Eye (tissue), 1 donor: Measurements from ENCODE around the gene COX10.
A peak's percentile ranks its signal among the peaks of the same experiment; 100 is the strongest.
"Not testable (repeated sequence)": the region's sequence is repeated elsewhere in the genome, so short reads cannot be mapped to it uniquely, and the experiment has no call there.

Experiments used
- DNase-seq: peaks from one replicate; pipeline ENCODE4 v3.0.0-alpha.2; 2015

Gene COX10

DNA sequence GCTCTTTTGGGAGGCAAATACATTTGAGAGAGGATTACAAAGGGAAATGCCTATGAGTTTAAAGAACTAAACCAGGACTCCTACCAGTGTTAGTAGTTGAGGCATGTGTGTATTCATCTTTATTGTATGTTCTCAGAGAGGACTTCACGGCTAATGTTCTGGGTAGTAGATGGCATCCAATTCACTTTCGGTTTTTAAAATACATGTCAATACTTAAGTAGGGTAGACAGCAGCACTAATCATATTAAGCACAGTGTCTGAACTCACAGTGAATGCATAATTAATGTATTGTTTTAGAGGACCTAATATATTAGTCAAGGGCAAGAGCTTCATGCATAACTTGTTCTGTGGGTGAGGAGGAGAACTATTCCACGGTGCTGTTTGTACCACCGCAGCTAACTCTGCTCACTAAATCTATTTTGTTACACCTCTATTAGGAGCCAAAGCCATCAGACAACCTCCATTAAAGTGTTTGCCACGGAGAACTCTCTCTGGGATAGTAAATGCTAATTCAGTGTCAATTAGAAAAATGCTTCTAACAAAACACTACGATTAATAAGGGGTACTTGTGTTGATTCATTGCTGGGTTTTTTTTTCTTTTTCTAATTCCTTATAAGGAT, 56.3 kb downstream of the COX10 start:
- peak; percentile 49 for DNase-seq

- DNase-seq, result no peak
Observed at GRCh38 chr17:14133104-14133503, 63.8 kb downstream of the COX10 start.

DNA sequence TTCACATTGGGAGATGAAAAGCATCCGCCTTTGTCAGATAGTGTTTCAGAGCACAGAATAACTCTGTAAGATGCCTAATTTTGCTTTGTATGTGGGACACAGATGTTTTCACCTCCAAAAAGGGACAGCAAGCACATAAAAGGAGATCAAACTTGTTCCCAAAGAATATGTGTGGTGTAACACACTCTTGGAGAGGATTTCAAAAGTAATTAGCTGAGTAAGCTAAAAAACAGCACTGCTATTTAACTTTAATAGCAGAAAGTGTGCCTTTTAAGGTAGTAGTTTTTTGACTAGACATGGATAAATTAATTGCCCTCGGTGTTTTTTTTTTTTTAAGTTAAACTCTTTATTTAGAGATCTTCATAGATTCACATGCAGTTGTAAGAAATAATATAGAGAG, 65.2 kb downstream of the COX10 start:
- DNase-seq, result no peak

DNA sequence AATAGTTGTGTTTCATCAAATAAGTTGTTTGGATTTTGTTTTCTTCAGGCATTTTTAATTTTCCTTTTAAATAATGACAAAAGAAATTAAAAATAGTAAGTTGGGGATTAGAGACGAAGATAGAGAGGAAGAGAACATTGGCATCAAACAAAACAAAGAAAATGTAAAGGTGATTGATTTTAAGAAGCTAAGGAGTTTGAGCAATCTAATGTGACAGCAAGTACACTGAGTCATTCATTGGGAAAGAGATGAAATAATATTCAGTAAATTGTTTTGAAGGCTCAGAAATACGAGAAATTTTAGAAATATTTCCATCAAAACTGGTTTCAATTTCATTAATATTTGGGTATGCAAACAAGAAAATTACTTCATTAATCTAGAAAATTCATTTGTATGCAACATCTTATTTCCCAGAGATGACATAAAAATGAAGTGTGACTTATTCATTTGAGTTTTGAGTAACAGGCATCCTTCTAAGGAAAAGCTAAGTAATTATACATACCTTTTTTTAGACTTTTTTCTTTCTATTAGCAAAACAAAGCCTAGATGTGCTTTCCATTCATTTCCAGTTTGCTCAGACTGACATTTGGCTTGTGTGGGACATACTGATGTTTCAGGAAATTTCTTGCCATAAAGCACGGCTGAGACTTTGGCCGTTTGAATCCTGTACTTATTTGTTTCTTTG, 66.7 kb downstream of the COX10 start:
- DNase-seq, result no peak

DNA sequence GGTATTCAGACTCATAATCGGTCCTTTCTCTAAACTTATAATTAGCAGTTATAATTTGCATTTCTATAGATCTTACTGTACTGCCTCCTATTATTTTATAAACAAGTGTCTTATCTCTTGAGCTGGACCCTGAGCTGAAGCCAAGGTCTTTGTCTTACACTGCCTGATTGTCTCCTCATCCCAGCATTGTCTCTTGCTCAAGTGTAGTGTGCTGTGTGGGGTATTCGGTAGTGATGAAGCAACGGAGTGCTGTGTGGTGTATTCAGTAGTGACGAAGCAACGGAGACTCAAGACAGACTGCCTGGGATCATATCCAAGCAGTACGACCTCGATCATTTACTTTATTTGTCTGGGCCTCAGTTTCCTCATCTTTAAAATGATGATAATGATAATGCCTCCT, 69.3 kb downstream of the COX10 start:
- no peak for DNase-seq

- peak; percentile 35 for DNase-seq
Observed at GRCh38 chr17:14143688-14144087, 74.4 kb downstream of the COX10 start.

DNA sequence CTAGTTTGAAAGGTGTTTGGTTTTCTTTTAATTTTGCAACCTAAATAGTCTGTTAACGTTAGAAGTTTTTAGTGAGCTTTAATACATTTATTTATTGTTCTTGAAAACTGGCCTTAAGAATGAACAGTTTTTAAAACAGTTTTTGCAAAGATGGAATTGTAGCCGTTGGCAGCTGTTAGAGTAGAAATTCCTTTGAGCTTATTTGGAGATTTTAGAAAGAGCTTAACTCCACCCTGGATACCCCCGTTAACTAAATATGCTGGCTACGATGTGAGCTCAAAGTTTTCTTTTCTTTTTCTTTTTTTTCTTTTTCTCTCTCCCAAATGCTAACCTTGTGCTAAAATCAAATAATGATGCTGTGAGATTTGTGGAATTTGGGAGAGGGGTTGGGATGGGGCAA, 75.2 kb downstream of the COX10 start:
- DNase-seq, result peak; percentile 51

- DNase-seq, result no peak
Observed at GRCh38 chr17:14149751-14150150, 80.4 kb downstream of the COX10 start.

DNA sequence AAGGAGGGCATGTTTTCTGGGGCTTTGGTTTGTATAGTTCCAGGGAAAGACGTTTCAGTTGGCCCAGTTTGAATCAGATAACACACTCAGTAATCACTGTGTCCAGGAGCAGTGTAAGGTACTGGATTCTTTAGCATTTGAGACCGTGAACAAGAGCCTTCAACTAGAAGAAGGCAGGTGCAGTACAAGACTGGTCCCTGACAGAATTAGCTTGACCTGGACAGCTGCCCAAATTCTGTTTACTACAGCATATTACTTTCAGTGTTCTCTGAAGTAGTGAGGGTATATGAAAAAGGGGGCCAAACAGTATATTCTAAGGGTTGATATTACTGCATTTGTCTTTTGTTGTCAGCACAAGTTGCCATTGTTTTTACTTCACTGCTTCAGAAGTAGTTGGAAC, 81.3 kb downstream of the COX10 start:
- DNase-seq, result no peak

DNA sequence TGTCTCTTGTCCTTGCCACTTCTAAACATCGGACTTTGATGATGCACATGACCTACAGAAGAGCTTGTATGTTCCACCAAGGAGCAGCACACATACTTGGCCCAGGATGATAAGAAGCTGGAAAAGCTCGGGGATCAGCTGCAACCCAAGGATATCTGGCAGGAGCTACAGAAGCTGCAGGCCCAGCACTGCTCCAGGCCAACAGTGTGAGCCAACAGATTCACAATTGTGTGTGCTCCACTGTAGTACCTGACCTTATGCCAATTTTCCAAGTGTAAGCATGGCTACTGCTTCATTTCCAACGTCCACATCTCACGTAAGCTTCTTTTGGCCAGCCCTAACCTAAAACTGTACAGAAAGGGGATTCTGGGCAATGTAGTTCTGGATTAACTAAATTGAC, 83.4 kb downstream of the COX10 start:
- DNase-seq, result no peak

GRCh38 chr17:14153374-14153773, 84.1 kb downstream of the COX10 start:
- DNase-seq, result no peak

DNA sequence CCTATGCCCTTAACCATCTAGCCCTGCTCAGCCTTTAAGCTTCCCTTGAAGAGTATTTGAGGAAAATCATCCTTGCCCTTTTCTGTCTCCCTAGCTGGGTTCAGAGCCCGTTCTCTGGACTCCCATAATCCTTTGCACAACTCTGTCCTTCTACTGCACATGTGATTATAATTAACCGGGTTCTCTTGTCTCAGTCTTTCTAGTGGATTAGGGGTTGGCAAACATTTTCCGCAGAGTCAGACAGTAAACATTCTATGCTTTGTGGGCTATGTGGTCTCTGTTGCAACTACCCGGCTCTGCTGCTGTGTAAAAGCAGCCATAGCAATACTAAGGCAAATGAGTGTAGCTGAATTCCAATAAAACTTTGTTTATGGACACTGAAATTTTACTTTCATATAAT, 87.4 kb downstream of the COX10 start:
- no peak for DNase-seq

GRCh38 chr17:14157822-14158221, 88.5 kb downstream of the COX10 start:
- no peak for DNase-seq

DNA sequence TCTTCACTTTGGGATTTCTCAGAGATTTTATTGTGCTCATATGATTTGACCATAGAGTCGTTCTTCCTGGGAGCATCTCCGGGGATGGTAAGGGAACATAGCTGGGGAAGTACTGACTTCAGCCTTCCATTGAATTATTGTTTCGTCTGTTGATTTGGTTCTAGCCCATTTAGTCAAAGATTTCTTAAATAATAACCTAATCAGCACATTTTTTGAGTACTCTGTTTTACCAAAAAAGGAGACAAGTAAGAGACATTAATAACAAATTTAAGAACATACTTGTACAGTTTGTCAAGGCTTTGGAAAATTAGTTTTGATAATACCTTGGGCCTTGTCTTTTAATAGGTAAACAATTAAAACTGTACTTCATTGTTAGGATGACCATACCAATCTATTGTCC, 89.4 kb downstream of the COX10 start:
- DNase-seq, result no peak

- no peak for DNase-seq
Observed at GRCh38 chr17:14161419-14161818, 92.1 kb downstream of the COX10 start.

DNA sequence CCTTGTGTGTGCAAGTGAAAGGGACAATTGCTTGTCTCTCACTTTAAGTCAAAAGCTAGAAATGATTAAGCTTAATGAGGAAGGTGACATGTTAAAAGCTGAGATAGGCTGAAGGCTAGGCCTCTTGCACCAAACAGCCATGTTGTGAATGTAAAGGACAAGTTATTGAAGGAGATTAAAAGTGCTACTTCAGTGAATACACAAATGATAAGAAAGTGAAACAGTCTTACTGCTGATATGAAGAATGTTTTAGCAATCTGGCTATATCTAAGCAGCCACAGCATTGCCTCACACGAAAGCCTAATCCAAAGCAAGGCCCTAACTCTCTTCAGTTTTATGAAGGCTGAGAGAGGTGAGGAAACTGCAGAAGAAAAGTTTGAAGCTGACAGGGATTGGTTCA, 96.3 kb downstream of the COX10 start:
- DNase-seq, result no peak

- not testable (repeated sequence) for DNase-seq
Observed at GRCh38 chr17:14167831-14168230, 98.5 kb downstream of the COX10 start.

DNA sequence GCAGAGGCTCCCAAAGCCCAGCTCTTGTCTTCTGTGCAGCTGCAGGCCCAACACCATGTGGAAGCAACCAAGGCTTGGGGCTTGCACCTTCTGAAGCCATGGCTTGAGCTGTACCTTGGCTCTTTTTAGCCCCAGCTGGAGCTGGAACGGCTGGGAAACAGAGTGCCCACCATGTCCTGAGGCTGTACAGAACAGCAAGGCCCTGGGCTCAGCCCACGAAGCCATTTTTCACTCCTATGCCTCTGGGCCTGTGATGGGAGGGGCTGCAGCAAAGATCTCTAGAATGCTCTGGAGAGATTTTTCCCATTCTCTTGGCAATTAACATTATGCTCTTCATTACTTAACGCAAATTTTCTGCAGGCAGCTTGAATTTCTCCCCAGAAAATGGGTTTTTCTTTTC, 99.3 kb downstream of the COX10 start:
- DNase-seq, result no peak

GRCh38 chr17:14169287-14169686, 100.0 kb downstream of the COX10 start:
- DNase-seq, result no peak

DNA sequence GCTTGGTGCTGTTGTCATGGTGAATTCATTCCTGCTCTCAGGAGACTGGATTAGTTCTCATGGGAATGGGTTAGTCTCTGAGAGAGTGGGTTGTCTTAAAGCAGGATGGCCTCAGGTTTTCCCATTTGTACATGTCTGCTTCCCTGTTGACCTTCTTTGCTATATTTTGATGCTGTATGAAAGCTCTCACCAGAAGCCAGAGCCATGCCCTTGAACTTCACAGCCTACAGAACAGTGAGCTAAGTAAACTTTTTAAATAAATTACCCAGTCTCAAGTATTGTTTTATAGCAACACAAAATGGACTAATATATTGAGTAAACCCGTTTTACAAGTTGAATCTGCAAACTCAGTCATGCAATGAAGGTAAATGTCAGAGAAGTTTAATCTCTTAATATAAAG, 100.6 kb downstream of the COX10 start:
- no peak for DNase-seq

- peak; percentile 24 for DNase-seq
Observed at GRCh38 chr17:14176989-14177388, 107.7 kb downstream of the COX10 start.

DNA sequence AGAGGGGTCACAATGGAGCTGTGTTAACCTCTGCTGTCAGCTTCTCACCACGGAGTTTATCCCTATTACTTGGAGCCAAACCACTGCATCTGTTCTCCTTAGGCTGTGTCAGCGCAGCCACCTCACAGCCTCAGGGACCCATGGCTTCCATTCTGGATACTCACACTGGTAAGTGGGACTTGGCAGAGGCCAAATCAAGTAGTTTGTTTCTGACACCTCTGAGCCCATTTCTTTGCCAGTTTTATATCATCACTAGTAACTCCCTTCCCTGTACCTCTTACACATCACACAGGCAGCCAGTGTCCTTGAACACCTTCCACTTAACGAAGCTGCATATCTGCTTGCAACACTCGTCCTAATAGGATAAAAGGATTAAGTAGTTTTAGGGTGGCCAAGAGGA, 108.5 kb downstream of the COX10 start:
- not testable (repeated sequence) for DNase-seq

DNA sequence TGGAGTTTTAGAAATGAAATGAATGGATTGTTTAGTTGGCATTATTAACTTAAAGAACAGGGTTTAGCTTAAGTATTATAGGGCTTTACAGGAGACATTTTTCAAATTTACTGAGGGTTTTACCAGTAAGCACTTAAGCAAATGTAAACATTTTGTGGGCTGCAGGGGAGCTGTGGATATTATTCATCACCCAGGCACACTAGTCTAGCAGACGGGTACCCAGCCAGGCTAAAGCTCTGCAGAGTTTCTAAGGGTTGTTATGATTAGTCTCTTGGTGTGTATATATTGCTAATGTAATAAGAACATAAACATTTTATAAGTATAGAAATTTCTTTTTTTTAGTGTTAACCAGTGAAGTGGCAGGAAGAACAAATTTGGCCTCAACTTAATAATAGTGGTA, 110.6 kb downstream of the COX10 start:
- DNase-seq, result not testable (repeated sequence)

GRCh38 chr17:14182084-14182483, 112.8 kb downstream of the COX10 start:
- not testable (repeated sequence) for DNase-seq

GRCh38 chr17:14184536-14184935, 115.2 kb downstream of the COX10 start:
- not testable (repeated sequence) for DNase-seq
